Stimulated activated CD4-positive, alpha-beta T cell treated with anti-CD3 and anti-CD28 coated beads, TNF-alpha, amount 100 ng/mL, for 1 hour (primary cell): Measurements from ENCODE around the gene OS9.
"Not testable (repeated sequence)": the region's sequence is repeated elsewhere in the genome, so short reads cannot be mapped to it uniquely, and the experiment has no call there.

Experiments
- DNase-seq, 3 donors: peaks; one replicate each; pipeline ENCODE4 v3.0.0-alpha.2; 2020; ENCODE audit warnings: low read depth in 3 of 3, low spot score in 1 of 3

The OS9 gene

GRCh38 chr12:57694459-57695019 is 607 bp downstream of the OS9 start:
- DNase-seq = no peak

GRCh38 chr12:57695770-57696432 is 2.0 kb downstream of the OS9 start:
- no peak for DNase-seq

- no peak for DNase-seq
Observed at GRCh38 chr12:57697076-57697475, 3.1 kb downstream of the OS9 start.

GRCh38 chr12:57698414-57698813 is 4.5 kb downstream of the OS9 start:
- DNase-seq = no peak

- DNase-seq = no peak
Observed at GRCh38 chr12:57700317-57700716, 6.4 kb downstream of the OS9 start.

GRCh38 chr12:57707250-57707649 is 13.3 kb downstream of the OS9 start:
- DNase-seq = no peak

- no peak for DNase-seq
Observed at GRCh38 chr12:57708296-57708695, 14.4 kb downstream of the OS9 start.

GRCh38 chr12:57712701-57713100 is 18.8 kb downstream of the OS9 start:
- no peak for DNase-seq

- DNase-seq = no peak
Observed at GRCh38 chr12:57713209-57713608, 19.3 kb downstream of the OS9 start.

- not testable (repeated sequence) for DNase-seq
Observed at GRCh38 chr12:57715036-57715748, 21.3 kb downstream of the OS9 start.

- DNase-seq = no peak
Observed at GRCh38 chr12:57715786-57716185, 21.9 kb downstream of the OS9 start.

- DNase-seq = no peak
Observed at GRCh38 chr12:57716305-57716704, 22.4 kb downstream of the OS9 start.

- DNase-seq = no peak
Observed at GRCh38 chr12:57717131-57717530, 23.2 kb downstream of the OS9 start.

GRCh38 chr12:57717846-57718640 is 24.1 kb downstream of the OS9 start:
- no peak for DNase-seq

- DNase-seq = no peak
Observed at GRCh38 chr12:57718641-57719528, 25.0 kb downstream of the OS9 start.

- DNase-seq = no peak
Observed at GRCh38 chr12:57719777-57720605, 26.1 kb downstream of the OS9 start.

- no peak for DNase-seq
Observed at GRCh38 chr12:57720606-57721595, 27.0 kb downstream of the OS9 start.

GRCh38 chr12:57721846-57722608 is 28.1 kb downstream of the OS9 start:
- not testable (repeated sequence) for DNase-seq
